ENCODE results near the gene UNC5C. TPM values are rescaled to one million over a fixed set of nuclear protein-coding genes. Genes with fewer than 3 reads are reported as not detected.

The UNC5C gene
- total RNA-seq, 1 donor from 2014 or later = 14.3 TPM

DNA sequence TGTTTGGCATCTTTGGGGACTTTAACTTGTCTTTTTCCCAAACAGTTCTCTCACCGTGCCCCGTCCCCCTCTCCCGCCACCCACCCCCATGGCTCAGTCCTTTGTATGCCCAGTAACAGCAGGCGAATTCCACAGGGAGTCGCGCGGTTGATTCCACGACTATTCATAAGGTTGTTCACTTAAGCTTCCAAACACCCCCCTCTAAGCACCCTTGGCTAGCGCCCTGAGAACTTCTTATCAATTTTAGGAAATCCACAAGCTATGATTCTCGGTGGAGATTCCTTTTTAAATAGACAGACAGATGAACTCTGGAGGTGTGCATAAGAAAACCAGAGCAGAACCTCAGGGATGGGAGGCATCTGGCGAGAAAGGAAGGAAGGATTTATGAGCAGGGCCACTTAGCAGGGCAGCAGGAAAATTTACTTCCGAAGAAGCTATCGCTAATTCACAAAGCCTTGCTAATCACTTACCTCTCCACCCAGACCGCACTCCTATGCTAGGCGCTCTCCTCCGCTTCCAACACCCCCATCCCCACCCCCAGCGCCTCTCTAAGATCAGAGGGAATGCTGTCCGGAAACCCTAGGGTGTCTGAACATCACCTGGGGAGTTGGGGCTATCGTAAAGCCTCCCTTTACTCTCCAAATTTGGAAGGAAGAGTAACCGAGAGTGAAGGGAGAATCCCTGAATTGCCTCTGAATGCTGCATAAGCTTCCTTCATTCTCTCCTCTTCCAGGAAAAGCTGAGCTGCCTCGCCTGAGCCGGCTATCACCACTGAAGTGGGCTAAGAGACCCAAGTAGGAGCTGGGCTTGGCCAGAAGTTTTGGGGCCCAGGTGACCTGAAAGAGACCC is 1.7 kb downstream of the UNC5C start:
- FAIRE-seq (no peak), DNase-seq (ENCODE audit: low spot score in 2 of 2) (no peak)

DNA sequence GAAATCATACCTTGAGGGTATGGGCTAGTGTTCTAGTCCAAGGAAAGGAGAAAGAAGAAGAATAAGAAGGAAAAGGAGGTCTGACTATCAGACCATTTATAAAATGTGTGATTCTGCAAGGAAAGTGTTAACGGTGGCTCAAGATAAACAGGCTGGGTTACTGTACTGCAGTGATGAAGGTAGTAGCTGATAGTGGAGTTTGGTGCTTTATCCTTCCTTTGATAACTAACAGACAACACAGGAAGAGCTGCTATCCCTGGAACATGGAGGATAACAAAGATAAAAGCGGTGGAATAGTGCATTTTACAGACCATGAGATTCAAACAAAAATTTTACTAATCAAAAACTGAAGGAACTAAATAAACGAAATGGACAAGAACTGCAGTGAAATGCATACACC is 2.6 kb downstream of the UNC5C start:
- no peak for DNase-seq (ENCODE audit: low spot score in 2 of 2)
- FAIRE-seq = no peak

DNA sequence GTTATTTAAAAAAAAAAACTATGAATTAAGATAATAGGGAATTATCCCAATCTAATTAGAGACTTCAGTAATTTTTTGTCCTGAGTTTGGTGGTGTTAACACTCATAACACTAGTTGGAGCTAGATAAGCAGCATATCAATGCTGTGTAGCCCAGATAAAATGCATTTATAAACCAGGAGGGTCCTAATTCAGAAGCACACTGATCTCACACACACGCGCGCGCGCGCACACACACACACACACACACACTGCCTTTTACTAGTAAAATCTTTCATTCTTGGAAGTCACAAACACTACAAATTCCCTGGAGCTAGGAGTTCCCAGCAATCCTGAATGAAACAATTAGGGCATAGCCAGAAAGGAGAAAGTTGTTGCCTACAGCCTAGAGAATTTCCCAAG is 3.2 kb downstream of the UNC5C start:
- FAIRE-seq = no peak
- DNase-seq (ENCODE audit: low spot score in 2 of 2) = no peak

DNA sequence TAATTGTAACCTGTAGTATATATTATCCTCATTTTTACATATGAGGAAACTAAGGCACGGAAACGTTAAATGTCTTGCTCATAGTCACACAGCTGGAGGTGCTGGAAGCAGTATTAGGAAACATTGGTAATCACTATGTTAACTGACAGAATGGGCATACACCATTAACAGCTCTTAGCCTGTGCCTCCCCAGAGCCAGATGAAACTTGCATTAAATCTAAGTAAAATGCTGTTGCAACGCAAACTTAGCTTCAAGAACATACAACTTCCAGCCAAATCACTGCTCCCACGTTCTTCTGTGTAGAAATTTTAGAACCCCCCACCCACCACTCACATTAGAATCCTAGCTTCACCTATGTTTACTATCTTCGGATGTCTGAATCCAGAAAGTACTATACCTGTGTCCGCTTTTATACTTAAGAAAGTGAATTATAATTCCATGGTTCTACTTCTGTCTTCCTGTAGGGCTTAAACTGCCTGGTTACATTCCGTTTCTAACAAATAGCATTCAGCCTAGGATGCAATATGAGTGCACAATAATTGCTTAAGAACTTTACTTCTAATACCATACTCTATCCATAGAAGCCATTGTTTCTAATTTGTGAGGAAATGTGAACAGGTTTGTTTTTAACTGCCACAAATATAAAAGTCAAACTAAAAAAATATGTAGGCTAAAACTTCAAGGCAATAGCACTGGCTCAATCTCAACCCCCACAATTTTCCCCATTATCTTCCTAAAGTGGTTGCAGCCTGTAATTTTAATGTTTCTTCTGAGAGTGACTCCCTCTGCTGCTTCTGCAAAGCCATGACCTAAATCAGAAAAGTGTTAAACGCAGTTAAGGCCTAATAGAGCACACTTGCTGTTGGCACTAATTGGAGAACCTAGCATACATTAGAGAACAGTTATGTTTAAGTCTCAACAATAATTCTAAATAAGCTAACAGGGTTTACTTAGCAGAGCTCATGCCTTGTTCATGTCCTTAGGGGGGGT is 4.4 kb downstream of the UNC5C start:
- no peak for FAIRE-seq
- DNase-seq (ENCODE audit: low spot score in 2 of 2) = no peak

DNA sequence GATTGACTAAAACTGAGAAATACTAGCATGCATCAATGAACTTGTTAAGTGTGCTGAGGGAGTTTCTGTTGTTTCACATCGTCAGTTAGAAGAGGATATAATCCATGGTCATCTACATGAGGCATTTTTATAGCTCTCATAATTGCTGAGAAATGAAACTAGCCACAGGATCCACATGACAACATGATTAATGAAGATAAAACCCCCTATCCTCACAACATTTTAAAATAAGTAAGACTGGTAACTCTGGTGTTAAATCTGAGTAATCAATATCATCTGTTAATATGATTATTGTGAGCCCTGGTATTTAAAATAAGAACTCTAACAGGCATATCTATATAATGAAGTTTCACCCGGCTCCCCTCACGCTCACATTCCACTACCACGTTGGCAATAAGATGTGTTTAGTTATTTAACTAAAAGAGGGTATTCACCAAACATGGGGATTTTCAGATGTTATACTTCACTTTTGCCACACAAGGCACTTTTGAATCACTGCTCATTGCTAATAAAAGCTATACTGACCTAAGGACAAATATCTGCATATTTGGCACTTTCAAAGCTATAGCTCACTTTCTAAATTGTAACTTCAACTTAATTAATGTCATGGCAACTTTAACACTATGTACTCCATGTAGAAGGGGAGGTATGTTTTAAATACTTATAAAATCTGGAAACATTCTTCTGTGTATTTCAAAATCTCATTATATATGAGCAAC is 6.7 kb downstream of the UNC5C start:
- FAIRE-seq (no peak), DNase-seq (ENCODE audit: low spot score in 2 of 2) (no peak)

DNA sequence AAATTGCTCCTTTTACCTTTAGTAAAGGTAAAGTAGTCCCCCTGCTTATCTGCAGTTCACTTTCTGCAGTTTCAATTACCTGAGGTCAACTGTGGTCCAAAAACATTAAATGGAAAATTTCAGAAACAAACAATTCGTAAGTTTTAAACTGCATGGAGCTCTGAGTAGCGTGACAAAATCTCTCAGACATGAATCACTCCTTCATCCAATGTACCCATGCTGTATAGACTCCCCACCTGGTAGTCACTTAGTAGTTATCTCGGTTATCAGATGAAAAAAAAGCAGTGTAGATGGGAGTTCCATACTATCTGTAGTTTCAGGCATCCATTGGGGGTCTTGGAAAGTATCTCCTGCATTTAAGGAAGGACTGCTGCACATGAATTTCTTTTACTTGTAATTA is 7.7 kb downstream of the UNC5C start:
- FAIRE-seq (no peak), DNase-seq (ENCODE audit: low spot score in 2 of 2) (no peak)

DNA sequence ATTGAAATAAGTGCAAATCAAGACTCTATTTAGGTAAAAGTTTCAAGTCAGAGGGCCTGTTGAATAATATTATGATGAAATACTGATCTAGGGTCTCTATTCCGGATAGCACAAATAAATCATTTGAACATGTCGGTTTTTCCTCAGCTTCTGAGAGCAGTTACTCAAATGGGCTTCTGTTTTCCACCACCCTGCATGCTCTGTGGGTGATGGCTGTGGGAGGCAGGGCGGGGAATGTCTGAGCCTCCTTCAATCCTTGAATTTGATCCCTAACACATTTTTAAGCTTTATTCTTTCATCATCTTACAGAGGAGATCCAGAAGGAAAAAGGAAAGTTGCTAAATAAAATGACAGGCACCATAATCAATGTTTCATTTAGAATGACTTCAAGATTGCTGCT is 8.5 kb downstream of the UNC5C start:
- no peak for DNase-seq (ENCODE audit: low spot score in 2 of 2)
- FAIRE-seq = no peak

DNA sequence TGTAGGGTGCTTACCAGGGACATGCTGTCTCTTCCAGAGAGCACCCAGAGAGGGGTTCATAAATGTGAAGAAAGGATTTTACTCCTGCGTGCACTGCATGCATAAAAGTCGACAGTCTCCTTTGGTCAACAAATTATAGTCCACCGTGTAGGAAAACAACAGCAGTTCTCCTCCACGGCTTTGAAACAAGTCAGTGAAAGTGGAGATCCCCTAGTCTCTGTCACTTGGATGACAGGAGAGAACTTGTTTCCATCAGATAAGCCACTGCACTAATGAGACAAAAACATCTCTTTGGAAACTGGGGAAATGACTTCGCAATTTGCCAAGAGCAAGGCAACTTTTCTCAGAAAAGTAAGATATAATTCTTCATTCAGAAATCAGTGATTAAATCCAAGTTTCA is 9.7 kb downstream of the UNC5C start:
- DNase-seq (ENCODE audit: low spot score in 2 of 2) (no peak), FAIRE-seq (no peak)

DNA sequence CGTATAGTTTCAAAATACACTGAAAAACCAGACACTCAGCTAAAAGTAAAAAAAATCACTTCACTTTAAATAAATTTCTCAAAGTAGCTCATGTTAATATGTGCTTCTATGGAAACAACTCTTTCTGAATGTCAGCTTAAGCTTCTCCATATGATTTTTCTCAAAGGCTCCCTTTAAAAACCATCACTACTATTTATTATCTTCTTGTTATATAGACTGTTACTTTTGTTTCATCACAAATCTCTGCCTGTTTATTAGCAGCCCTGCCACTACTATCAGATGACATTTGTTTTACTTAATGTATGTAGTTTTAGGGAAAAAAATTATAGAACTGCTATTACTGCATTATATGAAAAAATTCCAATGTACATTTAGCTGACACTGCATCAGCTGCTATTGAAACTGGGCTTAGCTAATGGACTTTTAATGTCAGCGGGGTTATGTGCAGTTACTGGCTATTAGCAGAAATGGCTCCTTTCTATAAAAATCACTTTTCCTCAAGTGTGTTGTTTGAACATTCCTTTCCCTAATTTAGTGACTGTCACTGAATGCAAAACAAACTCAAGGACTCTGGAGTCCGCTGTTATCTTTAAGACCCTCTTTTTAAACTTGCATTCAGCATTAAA is 10.8 kb downstream of the UNC5C start:
- FAIRE-seq = no peak
- no peak for DNase-seq (ENCODE audit: low spot score in 2 of 2)

DNA sequence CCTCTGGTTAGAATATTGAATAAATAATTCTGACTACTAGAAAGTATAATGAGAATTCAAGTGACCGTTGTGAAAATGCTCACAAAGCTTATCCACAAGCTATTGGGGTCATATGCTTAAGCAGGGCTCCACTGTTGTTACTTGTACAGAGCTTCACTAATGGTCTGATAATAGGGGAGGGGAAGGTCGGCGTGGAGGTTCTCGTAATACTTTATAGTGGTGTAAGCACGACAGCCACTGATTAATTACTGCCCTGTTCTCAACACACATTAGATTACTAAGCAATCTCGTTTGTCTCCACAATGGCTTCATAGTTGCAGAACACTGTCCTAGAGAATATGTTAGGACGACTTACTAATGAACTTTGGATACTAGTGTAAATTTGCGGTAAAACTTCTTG is 11.6 kb downstream of the UNC5C start:
- DNase-seq (ENCODE audit: low spot score in 2 of 2) = no peak
- FAIRE-seq = no peak

DNA sequence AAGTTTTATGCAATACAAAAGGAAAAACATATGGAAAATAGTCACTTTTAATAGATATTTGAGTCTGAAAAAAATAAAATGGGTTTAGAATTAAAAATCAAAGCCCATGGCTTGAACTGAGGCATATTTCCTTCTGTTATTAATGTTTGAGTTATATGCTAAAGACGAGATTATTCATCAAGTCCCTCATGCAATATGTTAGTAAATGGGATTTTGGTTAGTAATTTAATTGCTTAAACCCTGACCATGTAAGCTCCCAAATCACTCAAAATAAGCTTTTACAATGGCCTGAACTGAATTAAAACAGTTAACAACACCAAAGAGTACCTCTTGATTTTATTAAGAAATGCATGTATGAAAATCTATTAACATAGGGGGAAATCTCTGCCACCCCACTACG is 12.1 kb downstream of the UNC5C start:
- FAIRE-seq (no peak), DNase-seq (ENCODE audit: low spot score in 2 of 2) (no peak)

DNA sequence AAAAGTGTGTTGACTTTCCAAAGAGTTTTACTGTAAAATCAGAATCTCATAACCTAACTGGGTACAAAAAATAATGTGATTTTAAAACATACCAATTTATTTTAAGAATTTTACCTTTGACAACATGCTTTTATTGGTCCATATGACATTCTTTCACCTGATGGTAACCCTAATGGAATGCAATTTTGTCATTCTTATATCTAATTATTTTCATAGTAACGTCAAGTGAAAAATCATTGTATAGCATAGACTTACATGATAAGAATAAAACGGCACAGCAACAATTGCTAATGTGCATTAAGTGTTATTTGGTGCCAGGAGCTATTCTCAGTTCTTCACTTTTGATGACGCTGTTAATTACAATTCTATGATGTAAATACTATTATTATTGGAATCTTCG is 13.6 kb downstream of the UNC5C start:
- DNase-seq (ENCODE audit: low spot score in 2 of 2) (no peak), FAIRE-seq (no peak)

DNA sequence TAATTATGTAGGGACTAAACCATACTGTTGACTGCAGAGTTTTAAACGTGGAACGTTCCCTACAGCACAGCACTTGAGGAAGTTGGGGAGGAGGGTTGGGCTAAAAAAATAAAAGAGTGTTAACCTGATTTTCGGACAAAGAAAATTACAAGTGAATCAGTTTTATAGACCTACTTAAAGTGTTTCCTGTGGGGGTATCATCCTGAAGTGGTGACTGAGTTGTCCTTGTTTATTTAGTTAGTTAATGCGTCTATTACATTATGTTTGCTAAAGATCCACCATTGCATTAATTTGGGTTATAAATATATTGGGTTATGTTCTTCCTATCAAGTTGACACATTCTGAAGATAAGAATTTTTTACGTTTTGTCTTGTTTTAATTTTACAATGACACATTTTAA is 14.7 kb downstream of the UNC5C start:
- FAIRE-seq (no peak), DNase-seq (ENCODE audit: low spot score in 2 of 2) (no peak)

DNA sequence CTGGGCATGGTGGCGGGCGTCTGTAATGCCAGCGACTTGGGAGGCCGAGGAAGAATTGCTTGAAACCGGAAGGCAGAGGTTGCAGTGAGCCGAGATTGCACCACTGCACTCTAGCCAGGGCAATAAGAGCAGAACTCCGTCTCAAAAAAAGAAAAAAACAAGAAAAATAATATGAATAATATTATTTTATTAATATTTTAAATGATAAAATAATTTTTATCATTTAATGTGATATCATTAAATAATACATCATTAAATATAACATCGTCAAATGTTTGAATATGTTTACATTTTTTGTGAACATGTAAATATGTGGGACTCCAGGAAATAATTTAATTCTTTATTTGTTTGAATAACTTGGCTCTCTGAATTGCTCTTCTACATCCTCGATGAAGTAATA is 15.5 kb downstream of the UNC5C start:
- DNase-seq (ENCODE audit: low spot score in 2 of 2) (no peak), FAIRE-seq (peak; percentile 96)

DNA sequence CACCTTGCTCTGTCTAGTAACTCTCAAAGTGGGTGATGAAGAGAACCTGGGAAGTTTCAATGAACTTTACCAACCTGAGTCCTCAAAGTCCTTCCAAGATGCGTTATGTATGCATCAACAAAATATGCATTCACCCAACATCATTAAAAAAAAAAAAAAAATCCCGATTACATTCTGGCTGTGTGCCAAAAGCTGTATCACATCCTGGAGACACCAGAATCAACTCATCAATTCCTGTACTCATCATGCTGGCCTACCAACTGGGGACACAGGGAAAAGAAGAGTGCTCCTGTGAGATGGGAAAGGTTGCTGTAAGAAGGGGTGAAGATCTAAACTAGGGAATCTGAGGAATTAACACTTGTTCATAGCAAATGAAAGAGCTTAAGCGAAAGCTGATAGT is 16.5 kb downstream of the UNC5C start:
- FAIRE-seq (no peak), DNase-seq (ENCODE audit: low spot score in 2 of 2) (no peak)

DNA sequence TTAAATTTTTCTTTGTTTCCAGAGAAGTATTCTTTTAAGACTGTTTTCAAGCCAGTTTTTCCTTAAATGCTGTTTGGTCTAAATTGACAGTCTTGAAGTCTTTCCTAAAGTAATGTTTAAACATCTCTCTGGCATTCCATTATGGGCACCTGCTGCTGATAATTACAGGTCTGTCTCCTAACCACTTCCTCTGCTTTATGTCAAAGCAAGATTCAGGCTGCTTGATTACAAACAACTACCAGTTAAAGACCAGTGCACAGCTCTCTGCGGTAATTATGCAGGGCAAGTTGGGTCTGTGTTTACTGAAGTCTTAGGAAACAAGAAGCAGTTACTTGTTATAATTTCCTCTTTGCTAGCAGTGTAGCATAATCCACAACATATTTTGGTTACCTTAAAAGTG is 17.6 kb downstream of the UNC5C start:
- no peak for DNase-seq (ENCODE audit: low spot score in 2 of 2)
- no peak for FAIRE-seq

DNA sequence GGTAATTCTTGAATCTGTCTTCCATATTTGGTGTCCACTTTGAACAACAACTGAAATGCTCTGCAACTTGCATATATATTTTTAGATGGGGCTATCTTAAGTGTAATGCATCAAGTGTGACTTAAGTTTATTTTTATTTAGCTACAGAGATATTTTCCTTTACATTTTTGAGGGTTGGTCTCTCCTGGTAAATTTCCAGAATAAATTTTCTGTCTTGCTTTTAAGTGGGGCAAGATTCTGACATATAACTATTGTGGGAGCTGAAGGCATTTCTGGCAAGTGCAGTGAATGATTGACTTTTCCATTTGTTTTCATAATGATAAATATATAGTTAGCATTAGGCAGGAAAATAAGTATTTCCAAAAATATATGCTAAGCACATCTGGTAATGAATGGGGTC is 18.8 kb downstream of the UNC5C start:
- no peak for FAIRE-seq
- no peak for DNase-seq (ENCODE audit: low spot score in 2 of 2)

DNA sequence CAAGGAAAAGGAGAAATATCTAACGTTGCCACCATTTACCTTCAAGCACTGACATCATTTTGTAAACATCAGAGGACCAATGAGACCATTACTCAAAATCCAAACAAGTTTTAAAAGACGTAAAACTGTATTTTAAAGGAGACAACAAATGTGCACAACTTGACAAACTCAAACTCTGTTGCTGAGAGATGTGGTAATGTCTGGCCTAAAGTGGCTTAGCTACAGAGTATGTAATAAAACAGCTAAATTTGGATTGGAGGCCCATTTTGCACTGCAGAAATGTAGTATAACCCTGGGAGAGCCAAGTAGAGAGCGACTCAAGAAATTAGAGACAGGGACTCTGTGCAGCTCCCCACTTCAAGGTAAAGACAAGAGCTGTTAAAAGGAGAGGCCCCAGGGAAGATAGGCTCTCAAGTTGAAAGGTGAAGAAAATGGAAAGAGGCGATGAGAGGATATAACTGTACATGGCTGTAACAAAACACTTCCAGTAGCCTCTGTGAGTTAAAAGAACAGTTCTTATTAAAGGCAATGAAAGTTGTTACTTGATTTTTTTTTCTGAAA is 20.3 kb downstream of the UNC5C start:
- FAIRE-seq (no peak), DNase-seq (ENCODE audit: low spot score in 2 of 2) (no peak)

DNA sequence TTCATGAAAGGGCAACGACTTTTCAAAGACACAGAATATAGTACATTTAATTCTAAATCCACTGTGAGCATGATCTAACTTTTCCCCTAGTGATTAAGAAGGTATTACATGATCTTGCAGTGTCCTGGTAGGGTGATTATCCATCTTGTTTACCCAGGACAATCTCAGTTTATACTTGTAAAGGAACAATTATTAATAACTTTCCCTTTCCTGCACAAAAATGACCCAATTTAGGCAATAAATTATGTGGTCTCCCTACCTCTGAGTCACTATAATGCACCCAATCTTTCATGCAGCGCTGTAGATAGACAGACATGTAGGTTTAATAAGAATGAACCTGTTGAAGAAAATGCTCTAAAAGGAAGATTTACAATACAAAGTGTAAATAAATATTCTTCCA is 22.7 kb downstream of the UNC5C start:
- no peak for DNase-seq (ENCODE audit: low spot score in 2 of 2)
- no peak for FAIRE-seq

DNA sequence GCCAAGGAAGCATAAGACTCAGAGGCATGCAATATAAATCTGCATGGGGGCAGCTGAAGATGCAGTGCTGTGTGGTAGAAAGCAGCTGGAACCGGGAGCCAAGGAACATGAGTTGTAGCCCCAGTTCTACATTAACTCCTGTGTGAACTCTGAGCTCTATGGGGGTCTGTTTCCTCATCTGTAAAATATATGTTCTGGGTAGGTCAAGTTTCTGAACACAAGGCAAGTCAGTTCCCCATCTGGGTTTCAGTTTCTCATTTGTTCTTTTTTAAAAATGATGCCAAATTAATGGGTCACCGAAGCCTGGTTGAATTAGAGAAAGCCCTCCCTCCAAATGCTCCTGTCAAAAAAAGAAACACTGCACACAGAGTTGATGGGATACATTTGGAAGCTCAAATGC is 24.0 kb downstream of the UNC5C start:
- DNase-seq (ENCODE audit: low spot score in 2 of 2) = no peak
- FAIRE-seq = no peak
